Endothelial cell of umbilical vein (primary cell): ENCODE results near the gene CARMIL1.

Source experiments
- CTCF ChIP-seq, 2 donors: IDR thresholded peaks; 1 replicate in 1 of 2; 2 replicates in 1 of 2; pipeline ENCODE4 v1.5.1; 2011; ENCODE audit warnings: low read length in 2 of 2, mild to moderate bottlenecking in 2 of 2, moderate library complexity in 2 of 2, control low read depth in 1 of 2, inconsistent platforms in 1 of 2, low read depth in 1 of 2; ENCODE audit not compliant: insufficient read depth in 1 of 2; ENCODE audit errors: extremely low read depth in 1 of 2
- EZH2 ChIP-seq: IDR thresholded peaks from 2 replicates; pipeline ENCODE4 v1.6.1; 2012; ENCODE audit warnings: borderline replicate concordance, low read depth, mild to moderate bottlenecking, moderate library complexity, low read length, inconsistent platforms; ENCODE audit not compliant: severe bottlenecking
- FOS ChIP-seq: IDR thresholded peaks from 2 replicates; pipeline ENCODE4 v1.6.1; 2011; ENCODE audit warnings: mild to moderate bottlenecking, low read length, moderate library complexity, borderline replicate concordance; ENCODE audit not compliant: insufficient read depth
- GATA2 ChIP-seq: IDR thresholded peaks from 2 replicates; pipeline ENCODE4 v1.7.0; 2011; ENCODE audit warnings: low read depth, mild to moderate bottlenecking, moderate library complexity, mixed read lengths, low read length; ENCODE audit not compliant: insufficient read length, insufficient read depth
- JUN ChIP-seq: IDR thresholded peaks from 2 replicates; pipeline ENCODE4 v1.6.1; 2011; ENCODE audit warnings: borderline replicate concordance, low read depth; ENCODE audit not compliant: insufficient read length, insufficient read depth
- POLR2A ChIP-seq: IDR thresholded peaks from 2 replicates; pipeline ENCODE4 v1.6.1; 2012; ENCODE audit warnings: low read depth, mild to moderate bottlenecking, control low read depth, low read length
- POLR2AphosphoS5 ChIP-seq: IDR thresholded peaks from 2 replicates; pipeline ENCODE4 v1.6.1; 2012; ENCODE audit warnings: low read depth, mild to moderate bottlenecking, control low read depth, low read length, moderate library complexity; ENCODE audit not compliant: insufficient read depth

GRCh38 chr6:25483943-25484342 is 204.8 kb downstream of the CARMIL1 start:
- TF ChIP-seq EZH2 (no peak), JUN (no peak), CTCF (IDR thresholded peaks at IDR 0.05; ENCODE audit: extremely low read depth in 1 of 2, insufficient read depth in 1 of 2, low read depth in 1 of 2, low read length in 2 of 2) (no peak), POLR2A (no peak), POLR2AphosphoS5 (no peak), GATA2 (no peak), FOS (no peak)
